ENCODE data around the gene NFU1. TPM values are rescaled to one million over a fixed set of nuclear protein-coding genes. Genes with fewer than 3 reads are reported as not detected.

Gene NFU1
- total RNA-seq, 1 donor from 2014 or later, result 24.3 TPM

DNA sequence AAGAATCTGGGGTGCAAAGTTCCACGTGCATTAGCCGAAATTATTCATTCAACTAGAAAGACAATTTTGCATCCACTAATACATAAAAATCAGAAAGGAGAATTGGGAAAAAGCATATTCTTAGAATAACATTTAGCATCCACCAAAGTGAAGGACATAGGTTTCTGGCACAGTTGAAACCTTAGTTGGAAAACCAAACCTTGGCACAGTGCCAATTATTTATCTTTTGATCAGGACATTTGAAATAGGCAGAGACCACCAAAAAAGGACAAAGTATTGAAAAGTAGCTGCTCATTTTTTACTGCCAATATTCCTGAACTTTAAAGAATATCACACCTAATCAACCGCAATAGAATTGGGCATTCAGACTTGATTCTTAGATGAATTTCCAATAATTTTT lies 25.5 kb upstream of the NFU1 start:
- Mint-ChIP-seq H3K27me3 (no peaks in the 10 kb centered on the region), H3K9me3 (no peaks in the 10 kb centered on the region), H3K4me3 (no peak overlapping the region), H3K36me3 (ENCODE audit: low read depth) (no peaks in the 10 kb centered on the region), H3K4me1 (no peaks in the 10 kb centered on the region), H3K27ac (no peak overlapping the region)
- no peak for DNase-seq
- TF ChIP-seq, protein P1, sequence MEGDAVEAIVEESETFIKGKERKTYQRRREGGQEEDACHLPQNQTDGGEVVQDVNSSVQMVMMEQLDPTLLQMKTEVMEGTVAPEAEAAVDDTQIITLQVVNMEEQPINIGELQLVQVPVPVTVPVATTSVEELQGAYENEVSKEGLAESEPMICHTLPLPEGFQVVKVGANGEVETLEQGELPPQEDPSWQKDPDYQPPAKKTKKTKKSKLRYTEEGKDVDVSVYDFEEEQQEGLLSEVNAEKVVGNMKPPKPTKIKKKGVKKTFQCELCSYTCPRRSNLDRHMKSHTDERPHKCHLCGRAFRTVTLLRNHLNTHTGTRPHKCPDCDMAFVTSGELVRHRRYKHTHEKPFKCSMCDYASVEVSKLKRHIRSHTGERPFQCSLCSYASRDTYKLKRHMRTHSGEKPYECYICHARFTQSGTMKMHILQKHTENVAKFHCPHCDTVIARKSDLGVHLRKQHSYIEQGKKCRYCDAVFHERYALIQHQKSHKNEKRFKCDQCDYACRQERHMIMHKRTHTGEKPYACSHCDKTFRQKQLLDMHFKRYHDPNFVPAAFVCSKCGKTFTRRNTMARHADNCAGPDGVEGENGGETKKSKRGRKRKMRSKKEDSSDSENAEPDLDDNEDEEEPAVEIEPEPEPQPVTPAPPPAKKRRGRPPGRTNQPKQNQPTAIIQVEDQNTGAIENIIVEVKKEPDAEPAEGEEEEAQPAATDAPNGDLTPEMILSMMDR (IDR thresholded peaks at IDR 0.05), result no peak
- CTCF ChIA-PET, result interaction anchor here (0.9 kb wide), 1 partner anchor 26 kb away, joined by 3 read pairs; no protein-coding TSS in a partner anchor
- POLR2A ChIA-PET, result no interaction called here
- ATAC-seq (ENCODE audit: low read depth), result no peak
- intact Hi-C loops (cut with micrococcal nuclease), result no loop called here

DNA sequence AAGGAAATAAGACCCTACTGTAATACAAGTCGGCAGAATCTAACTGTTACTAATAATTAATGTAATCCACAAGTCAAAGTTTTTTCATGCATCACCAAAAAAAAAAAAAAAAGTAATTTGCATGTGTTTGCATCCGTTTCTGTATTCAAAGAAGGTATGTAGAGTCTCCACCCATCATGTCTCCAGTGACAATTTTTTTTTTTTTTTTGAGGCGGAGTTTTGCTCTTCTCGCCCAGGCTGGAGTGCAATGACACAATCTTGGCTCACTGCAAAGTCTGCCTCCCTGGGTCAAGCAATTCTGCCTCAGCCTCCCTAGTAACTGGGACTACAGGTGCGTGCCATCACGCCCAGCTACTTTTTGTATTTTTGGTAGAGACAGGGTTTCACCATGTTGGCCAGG lies 24.2 kb upstream of the NFU1 start:
- TF ChIP-seq, protein P1 (IDR thresholded peaks at IDR 0.05), result no peak
- peaks cover 4% of the 10 kb centered on the region for H3K27me3 Mint-ChIP-seq
- ATAC-seq (ENCODE audit: low read depth) (no peak), DNase-seq (no peak)
- H3K4me1 Mint-ChIP-seq, result no peaks in the 10 kb centered on the region
- CTCF ChIA-PET, result no interaction called here
- no peak overlapping the region for H3K27ac Mint-ChIP-seq
- POLR2A ChIA-PET, result no interaction called here
- intact Hi-C loops (cut with micrococcal nuclease), result no loop called here
- no peaks in the 10 kb centered on the region for H3K9me3 Mint-ChIP-seq
- no peak overlapping the region for H3K4me3 Mint-ChIP-seq
- H3K36me3 Mint-ChIP-seq (ENCODE audit: low read depth), result no peaks in the 10 kb centered on the region

DNA sequence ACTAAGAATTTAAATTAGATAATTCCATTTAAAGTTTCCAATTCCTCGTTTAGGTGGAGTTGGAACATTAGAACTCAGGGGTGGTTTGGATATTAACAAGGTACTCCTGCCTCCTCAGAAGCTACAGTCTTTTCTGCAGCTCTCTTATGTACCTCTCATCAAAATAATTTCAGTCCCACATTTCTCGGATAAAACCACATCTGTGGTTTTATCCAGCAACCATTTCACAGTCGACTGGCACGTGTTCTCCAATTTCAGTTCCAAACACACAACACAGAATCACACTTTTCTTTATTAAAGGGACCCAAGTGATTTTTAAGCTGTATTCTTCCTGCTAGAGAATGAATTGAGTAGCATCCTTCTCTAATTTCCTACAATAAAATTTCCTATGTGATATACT lies 22.7 kb upstream of the NFU1 start:
- peaks cover 4% of the 10 kb centered on the region for H3K27me3 Mint-ChIP-seq
- POLR2A ChIA-PET, result no interaction called here
- intact Hi-C loops (cut with micrococcal nuclease), result no loop called here
- TF ChIP-seq, protein P1 (IDR thresholded peaks at IDR 0.05), result no peak
- CTCF ChIA-PET, result no interaction called here
- no peak overlapping the region for H3K4me3 Mint-ChIP-seq
- no peaks in the 10 kb centered on the region for H3K9me3 Mint-ChIP-seq
- ATAC-seq (ENCODE audit: low read depth) (no peak), DNase-seq (no peak)
- no peaks in the 10 kb centered on the region for H3K4me1 Mint-ChIP-seq
- H3K36me3 Mint-ChIP-seq (ENCODE audit: low read depth), result no peaks in the 10 kb centered on the region
- H3K27ac Mint-ChIP-seq, result no peak overlapping the region

DNA sequence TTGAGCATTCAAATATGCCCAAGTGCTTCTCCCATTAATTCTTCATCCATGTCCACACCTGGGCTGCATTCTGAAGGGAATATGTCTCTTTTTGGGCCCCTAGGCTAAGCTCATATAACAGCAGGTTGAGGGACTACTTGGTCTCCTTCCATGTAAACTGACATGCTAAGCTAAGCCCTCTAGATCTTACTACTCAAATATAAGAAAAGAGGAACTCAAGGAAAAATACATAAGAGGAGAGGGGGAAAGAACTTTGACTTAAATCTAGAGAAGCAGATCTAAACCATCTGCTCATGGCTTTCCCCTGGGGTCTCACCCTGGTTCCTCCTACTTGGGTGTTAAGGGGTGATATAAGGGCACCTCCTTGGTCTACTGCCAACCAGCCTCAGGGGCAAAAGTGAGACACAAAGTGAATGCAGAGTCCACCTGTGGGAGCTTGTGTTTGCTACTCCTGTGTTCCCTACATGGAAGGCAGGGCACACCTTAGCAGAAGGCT lies 19.8 kb upstream of the NFU1 start:
- Mint-ChIP-seq H3K27me3 (peaks cover 4% of the 10 kb centered on the region), H3K9me3 (no peaks in the 10 kb centered on the region), H3K36me3 (ENCODE audit: low read depth) (no peaks in the 10 kb centered on the region), H3K4me3 (no peak overlapping the region), H3K27ac (no peak overlapping the region), H3K4me1 (peaks cover 3% of the 10 kb centered on the region)
- TF ChIP-seq, protein P1 (IDR thresholded peaks at IDR 0.05), result no peak
- ChIA-PET CTCF (no interaction called here), POLR2A (no interaction called here)
- intact Hi-C loops (cut with micrococcal nuclease), result no loop called here
- ATAC-seq (ENCODE audit: low read depth) (no peak), DNase-seq (no peak)

DNA sequence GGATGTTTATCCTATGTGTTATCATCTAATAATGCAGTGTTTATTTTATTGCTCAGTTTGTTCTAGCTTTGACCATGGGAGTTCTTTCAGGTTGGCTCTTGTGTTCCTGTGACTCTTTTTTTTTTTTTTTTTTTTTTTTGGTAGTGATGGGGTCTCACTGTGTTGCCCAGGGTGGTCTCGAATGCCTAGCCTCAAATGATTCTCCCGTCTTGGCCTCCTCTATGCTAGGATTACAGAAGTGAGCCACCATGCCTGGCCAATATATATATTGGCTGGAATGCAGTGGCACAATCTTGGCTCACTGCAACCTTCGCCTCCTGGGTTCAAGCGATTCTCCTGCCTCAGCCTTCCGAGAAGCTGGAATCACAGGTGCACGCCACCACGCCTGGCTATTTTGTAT lies 18.9 kb upstream of the NFU1 start:
- TF ChIP-seq, protein P1 (IDR thresholded peaks at IDR 0.05), result no peak
- H3K27me3 Mint-ChIP-seq, result peaks cover 4% of the 10 kb centered on the region
- DNase-seq, result no peak
- H3K27ac Mint-ChIP-seq, result no peak overlapping the region
- no peaks in the 10 kb centered on the region for H3K36me3 Mint-ChIP-seq (ENCODE audit: low read depth)
- peaks cover 3% of the 10 kb centered on the region for H3K4me1 Mint-ChIP-seq
- POLR2A ChIA-PET, result no interaction called here
- CTCF ChIA-PET, result no interaction called here
- no peak for ATAC-seq (ENCODE audit: low read depth)
- intact Hi-C loops (cut with micrococcal nuclease), result no loop called here
- no peak overlapping the region for H3K4me3 Mint-ChIP-seq
- H3K9me3 Mint-ChIP-seq, result no peaks in the 10 kb centered on the region

All from activated B cell treated with CpG ODN at 0.5 μM for 24 hours (primary cell).